Measurements from ENCODE around the gene PRG2. TPM values are rescaled to one million over a fixed set of nuclear protein-coding genes. Genes with fewer than 3 reads are reported as not detected.
"Not testable (repeated sequence)": the region's sequence is repeated elsewhere in the genome, so short reads cannot be mapped to it uniquely, and the experiment has no call there.

Gene PRG2
- total RNA-seq, 1 donor, result not detected

DNA sequence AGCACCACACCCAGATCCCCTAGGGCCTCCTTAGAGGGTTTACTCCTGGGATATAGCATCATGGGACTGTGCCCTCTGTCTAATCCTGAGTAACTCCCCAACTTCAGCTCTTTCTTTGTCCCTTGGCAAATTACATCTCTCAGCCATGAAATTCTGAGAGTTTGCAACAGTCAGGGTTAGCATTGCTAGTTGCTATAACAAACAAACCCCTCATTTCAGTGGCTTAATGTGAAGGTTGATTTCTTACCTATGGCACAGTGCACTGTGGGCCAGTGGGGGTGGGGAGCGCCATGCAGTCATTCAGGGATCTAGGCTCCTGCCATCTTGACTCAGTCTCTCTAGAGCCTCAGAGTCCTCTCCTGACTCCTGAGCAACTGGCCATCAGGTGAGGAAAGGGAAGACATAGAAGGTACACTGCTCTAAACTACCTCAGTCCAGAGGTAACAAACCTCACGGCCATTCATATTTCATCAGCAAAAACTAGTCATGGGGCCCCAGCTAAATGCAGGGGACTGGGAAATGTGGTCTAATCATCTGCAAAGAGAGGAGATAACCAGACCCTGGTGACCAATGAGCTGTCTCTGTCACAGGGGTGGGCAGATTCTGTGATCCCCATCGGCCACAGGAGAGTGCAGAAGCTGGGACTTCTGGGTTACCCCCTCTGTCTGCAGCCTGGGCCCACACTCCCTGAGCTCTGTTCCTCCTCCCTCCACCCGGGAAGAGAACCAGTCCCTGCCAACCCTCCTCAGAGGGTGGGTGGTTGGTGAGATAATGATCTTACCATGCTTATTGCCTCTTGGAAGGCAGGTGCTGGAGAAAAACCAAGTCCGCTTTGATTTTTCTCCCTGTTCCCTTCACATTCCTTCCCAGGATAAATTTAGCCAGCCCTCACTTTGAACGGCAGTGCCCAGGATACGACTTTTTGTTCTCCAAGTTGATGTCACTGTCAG is 27.0 kb downstream of the PRG2 start:
- Histone ChIP-seq H3K4me2 (ENCODE audit: insufficient read depth, low read length) (no peak overlapping the region), H3K27ac (ENCODE audit: low read depth, low read length) (no peak overlapping the region), H3K4me1 (ENCODE audit: insufficient read depth, low read length) (no peaks in the 10 kb centered on the region), H3K79me2 (ENCODE audit: insufficient read depth, low read length) (no peaks in the 10 kb centered on the region), H3K4me3 (ENCODE audit: insufficient read depth, low read length) (no peak overlapping the region), H3K27me3 (ENCODE audit: insufficient read depth, low read length) (peaks cover 7% of the 10 kb centered on the region), H2AFZ (ENCODE audit: low read length) (no peak overlapping the region), H4K20me1 (ENCODE audit: insufficient read depth, low read length) (no peaks in the 10 kb centered on the region), H3K9me3 (ENCODE audit: low read depth, low read length) (no peaks in the 10 kb centered on the region), H3K36me3 (ENCODE audit: insufficient read depth, low read length) (no peaks in the 10 kb centered on the region)
- TF ChIP-seq, protein P1, sequence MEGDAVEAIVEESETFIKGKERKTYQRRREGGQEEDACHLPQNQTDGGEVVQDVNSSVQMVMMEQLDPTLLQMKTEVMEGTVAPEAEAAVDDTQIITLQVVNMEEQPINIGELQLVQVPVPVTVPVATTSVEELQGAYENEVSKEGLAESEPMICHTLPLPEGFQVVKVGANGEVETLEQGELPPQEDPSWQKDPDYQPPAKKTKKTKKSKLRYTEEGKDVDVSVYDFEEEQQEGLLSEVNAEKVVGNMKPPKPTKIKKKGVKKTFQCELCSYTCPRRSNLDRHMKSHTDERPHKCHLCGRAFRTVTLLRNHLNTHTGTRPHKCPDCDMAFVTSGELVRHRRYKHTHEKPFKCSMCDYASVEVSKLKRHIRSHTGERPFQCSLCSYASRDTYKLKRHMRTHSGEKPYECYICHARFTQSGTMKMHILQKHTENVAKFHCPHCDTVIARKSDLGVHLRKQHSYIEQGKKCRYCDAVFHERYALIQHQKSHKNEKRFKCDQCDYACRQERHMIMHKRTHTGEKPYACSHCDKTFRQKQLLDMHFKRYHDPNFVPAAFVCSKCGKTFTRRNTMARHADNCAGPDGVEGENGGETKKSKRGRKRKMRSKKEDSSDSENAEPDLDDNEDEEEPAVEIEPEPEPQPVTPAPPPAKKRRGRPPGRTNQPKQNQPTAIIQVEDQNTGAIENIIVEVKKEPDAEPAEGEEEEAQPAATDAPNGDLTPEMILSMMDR (IDR thresholded peaks at IDR 0.05; ENCODE audit: extremely low read depth, low read depth, low read length), result no peak
- DNase-seq (ENCODE audit: insufficient read length, low spot score, missing footprints), result no peak

DNA sequence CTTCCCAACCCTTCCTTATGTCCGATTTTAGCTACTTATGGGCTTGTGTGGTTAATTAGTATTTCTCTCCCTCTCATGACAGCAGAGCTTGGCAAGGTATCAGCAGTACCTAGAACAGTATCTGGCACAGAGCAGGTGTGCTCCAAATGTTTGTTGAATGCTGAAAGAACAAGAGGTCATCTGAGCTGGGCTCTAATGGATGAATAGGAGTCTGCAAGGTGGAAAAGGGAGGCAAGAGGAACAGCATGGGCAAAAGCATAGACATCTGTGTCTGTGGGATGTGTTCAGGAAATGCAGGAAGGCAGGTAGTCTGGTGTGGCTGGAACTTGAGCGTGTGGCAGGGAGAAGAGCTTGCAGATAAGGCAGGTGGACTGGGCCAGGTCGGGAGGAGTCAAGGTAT is 28.5 kb downstream of the PRG2 start:
- no peak for DNase-seq (ENCODE audit: insufficient read length, low spot score, missing footprints)
- TF ChIP-seq, protein P1 (IDR thresholded peaks at IDR 0.05; ENCODE audit: extremely low read depth, low read depth, low read length), result no peak
- no peaks in the 10 kb centered on the region for H4K20me1 ChIP-seq (ENCODE audit: insufficient read depth, low read length)
- no peaks in the 10 kb centered on the region for H3K4me1 ChIP-seq (ENCODE audit: insufficient read depth, low read length)
- H3K4me2 ChIP-seq (ENCODE audit: insufficient read depth, low read length), result no peak overlapping the region
- no peak overlapping the region for H3K4me3 ChIP-seq (ENCODE audit: insufficient read depth, low read length)
- no peak overlapping the region for H2AFZ ChIP-seq (ENCODE audit: low read length)
- H3K79me2 ChIP-seq (ENCODE audit: insufficient read depth, low read length), result no peaks in the 10 kb centered on the region
- no peaks in the 10 kb centered on the region for H3K36me3 ChIP-seq (ENCODE audit: insufficient read depth, low read length)
- peaks cover 7% of the 10 kb centered on the region for H3K27me3 ChIP-seq (ENCODE audit: insufficient read depth, low read length)
- H3K9me3 ChIP-seq (ENCODE audit: low read depth, low read length), result no peaks in the 10 kb centered on the region
- no peak overlapping the region for H3K27ac ChIP-seq (ENCODE audit: low read depth, low read length)

DNA sequence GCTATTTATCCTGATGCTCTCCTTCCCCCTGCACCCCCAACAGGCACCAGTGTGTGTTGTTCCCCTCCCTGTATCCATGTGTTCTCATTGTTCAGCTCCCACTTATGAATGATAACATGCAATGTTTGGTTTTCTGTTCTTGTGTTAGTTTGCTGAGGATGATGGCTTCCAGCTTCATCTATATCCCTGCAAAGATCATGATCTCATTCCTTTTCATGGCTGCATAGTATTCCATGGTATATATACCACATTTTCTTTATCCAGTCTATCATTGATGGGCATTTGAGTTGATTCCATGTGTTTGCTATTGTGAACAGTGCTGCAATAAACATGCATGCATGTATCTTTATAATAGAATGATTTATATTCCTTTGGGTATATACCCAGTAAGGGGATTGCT is 29.0 kb downstream of the PRG2 start:
- H4K20me1 ChIP-seq (ENCODE audit: insufficient read depth, low read length); H3K27ac ChIP-seq (ENCODE audit: low read depth, low read length); H3K4me2 ChIP-seq (ENCODE audit: insufficient read depth, low read length); H2AFZ ChIP-seq (ENCODE audit: low read length); DNase-seq (ENCODE audit: insufficient read length, low spot score, missing footprints); H3K9me3 ChIP-seq (ENCODE audit: low read depth, low read length); H3K4me3 ChIP-seq (ENCODE audit: insufficient read depth, low read length); H3K36me3 ChIP-seq (ENCODE audit: insufficient read depth, low read length); H3K4me1 ChIP-seq (ENCODE audit: insufficient read depth, low read length); H3K79me2 ChIP-seq (ENCODE audit: insufficient read depth, low read length): not testable (repeated sequence)
- H3K27me3 ChIP-seq (ENCODE audit: insufficient read depth, low read length), result peaks cover 10% of the 10 kb centered on the region

DNA sequence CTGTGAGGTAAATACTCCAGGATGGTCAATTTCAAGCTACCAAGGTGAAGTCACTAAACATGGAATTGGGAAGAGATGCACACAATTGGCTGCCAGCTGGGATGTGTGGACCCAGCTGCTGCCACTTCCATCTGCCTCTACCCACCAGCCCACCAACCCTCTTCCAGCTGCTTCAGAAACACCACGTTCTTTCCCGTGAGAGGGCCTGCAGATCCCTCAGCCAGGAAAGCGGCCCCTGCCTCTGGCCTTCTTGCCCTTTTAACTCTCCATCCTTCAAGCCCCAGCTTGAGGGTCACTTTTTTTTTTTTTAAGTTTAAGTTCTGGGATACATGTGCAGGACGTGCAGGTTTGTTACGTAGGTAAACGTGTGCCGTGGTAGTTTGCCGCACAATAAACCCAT is 29.5 kb downstream of the PRG2 start:
- H3K4me3 ChIP-seq (ENCODE audit: insufficient read depth, low read length), result no peak overlapping the region
- no peak overlapping the region for H2AFZ ChIP-seq (ENCODE audit: low read length)
- no peaks in the 10 kb centered on the region for H4K20me1 ChIP-seq (ENCODE audit: insufficient read depth, low read length)
- H3K9me3 ChIP-seq (ENCODE audit: low read depth, low read length), result no peaks in the 10 kb centered on the region
- no peaks in the 10 kb centered on the region for H3K36me3 ChIP-seq (ENCODE audit: insufficient read depth, low read length)
- H3K4me2 ChIP-seq (ENCODE audit: insufficient read depth, low read length), result no peak overlapping the region
- TF ChIP-seq, protein P1 (IDR thresholded peaks at IDR 0.05; ENCODE audit: extremely low read depth, low read depth, low read length), result no peak
- H3K79me2 ChIP-seq (ENCODE audit: insufficient read depth, low read length), result no peaks in the 10 kb centered on the region
- H3K27me3 ChIP-seq (ENCODE audit: insufficient read depth, low read length), result peaks cover 10% of the 10 kb centered on the region
- no peaks in the 10 kb centered on the region for H3K4me1 ChIP-seq (ENCODE audit: insufficient read depth, low read length)
- DNase-seq (ENCODE audit: insufficient read length, low spot score, missing footprints), result no peak
- no peak overlapping the region for H3K27ac ChIP-seq (ENCODE audit: low read depth, low read length)
